Activated CD8-positive, alpha-beta T cell treated with anti-CD3 and anti-CD28 coated beads for 36 hours (primary cell): ENCODE measurements around the gene KRTAP1-1. TPM values are rescaled to one million over a fixed set of nuclear protein-coding genes. Genes with fewer than 3 reads are reported as not detected.
"Not testable (repeated sequence)": the region's sequence is repeated elsewhere in the genome, so short reads cannot be mapped to it uniquely, and the experiment has no call there.

Experiments used
- ATAC-seq: fragments of 200-7000 bp; cut with Tn5 transposase; one replicate; pipeline ENCODE4 v1.10.0; 2021; ENCODE audit warnings: mild to moderate bottlenecking, moderate library complexity
- CTCF ChIA-PET: fragments of 350-600 bp; sonication (Branson Sonifier 250); formaldehyde crosslinking; loops from one replicate; lab custom pipeline; 2021; ENCODE audit warnings: antibody characterized with exemption; lab: Charles Lee
- POLR2A ChIA-PET: fragments of 350-600 bp; sonication (Branson Sonifier 250); formaldehyde crosslinking; loops from one replicate; lab custom pipeline; 2021; ENCODE audit warnings: antibody characterized with exemption; lab: Charles Lee
- DNase-seq: peaks from one replicate; pipeline ENCODE4 v3.0.0-alpha.2; 2020
- H3K27ac Mint-ChIP-seq: one replicate; pipeline ENCODE4 v1.8.0; 2021; ENCODE audit warnings: mild to moderate bottlenecking, mixed read lengths
- H3K27me3 Mint-ChIP-seq: one replicate; pipeline ENCODE4 v1.8.0; 2021; ENCODE audit warnings: mixed read lengths
- H3K36me3 Mint-ChIP-seq: one replicate; pipeline ENCODE4 v1.8.0; 2021; ENCODE audit warnings: low read depth, mixed read lengths
- H3K4me1 Mint-ChIP-seq: one replicate; pipeline ENCODE4 v1.8.0; 2021; ENCODE audit warnings: low read depth, mixed read lengths
- H3K4me3 Mint-ChIP-seq: one replicate; pipeline ENCODE4 v1.8.0; 2021; ENCODE audit warnings: mild to moderate bottlenecking, moderate library complexity, mixed read lengths
- H3K9me3 Mint-ChIP-seq: one replicate; pipeline ENCODE4 v1.8.0; 2021; ENCODE audit warnings: mixed read lengths
- intact Hi-C: fragments of 100-400 bp; cut with micrococcal nuclease; formaldehyde crosslinking; loops from one replicate; pipeline ENCODE4 v1.10.0; 2022
- total RNA-seq, 2 experiments: library from RNA; stranded (reverse); gene quantifications; one replicate each; pipeline ENCODE4 v1.2.3, GENCODE V29; 2021
- TF ChIP-seq, protein P1 (sequence below): fragments of 200-600 bp; IDR thresholded peaks from one replicate; pipeline ENCODE4 v1.8.0; 2022; ENCODE audit warnings: antibody characterized with exemption, mild to moderate bottlenecking

Gene KRTAP1-1, protein sequence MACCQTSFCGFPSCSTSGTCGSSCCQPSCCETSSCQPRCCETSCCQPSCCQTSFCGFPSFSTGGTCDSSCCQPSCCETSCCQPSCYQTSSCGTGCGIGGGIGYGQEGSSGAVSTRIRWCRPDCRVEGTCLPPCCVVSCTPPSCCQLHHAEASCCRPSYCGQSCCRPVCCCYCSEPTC
- total RNA-seq, result not detected

DNA sequence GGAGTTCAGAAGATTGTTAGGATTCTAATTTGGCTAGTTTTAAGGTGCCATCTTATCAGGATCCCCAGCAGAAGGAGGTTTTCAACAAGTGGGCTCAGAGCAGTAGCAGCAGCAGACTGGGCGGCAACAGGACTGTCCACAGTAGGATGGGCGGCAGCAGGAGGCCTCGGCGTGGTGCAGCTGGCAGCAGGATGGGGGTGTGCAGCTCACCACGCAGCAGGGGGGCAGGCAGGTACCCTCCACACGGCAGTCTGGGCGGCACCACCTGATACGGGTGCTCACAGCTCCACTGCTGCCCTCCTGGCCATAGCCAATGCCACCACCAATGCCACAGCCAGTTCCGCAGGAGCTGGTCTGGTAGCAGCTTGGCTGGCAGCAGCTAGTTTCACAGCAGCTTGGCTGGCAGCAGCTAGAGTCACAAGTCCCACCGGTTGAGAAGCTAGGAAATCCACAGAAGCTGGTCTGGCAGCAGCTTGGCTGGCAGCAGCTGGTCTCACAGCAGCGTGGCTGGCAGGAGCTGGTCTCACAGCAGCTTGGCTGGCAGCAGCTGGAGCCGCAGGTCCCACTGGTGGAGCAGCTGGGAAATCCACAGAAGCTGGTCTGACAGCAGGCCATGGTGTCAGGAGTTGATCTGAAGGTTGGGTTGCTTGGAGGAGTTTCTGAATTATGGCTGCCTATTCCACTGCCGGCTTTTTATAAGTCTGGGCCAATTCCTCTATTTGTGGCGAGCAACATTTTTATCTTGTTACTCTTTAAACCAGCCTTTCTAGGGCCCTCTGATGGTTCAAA is at the start of gene KRTAP1-1:
Gene KRTAP1-1 (minus strand): TSS at position 668 of the 789 bp plus-strand sequence. CDS start 53 bp downstream, at position 615.
- H3K27me3 Mint-ChIP-seq, DNase-seq, H3K4me1 Mint-ChIP-seq, H3K36me3 Mint-ChIP-seq, H3K4me3 Mint-ChIP-seq, intact Hi-C loops, POLR2A ChIA-PET, H3K27ac Mint-ChIP-seq, ATAC-seq, H3K9me3 Mint-ChIP-seq, CTCF ChIA-PET: not testable (repeated sequence)

DNA sequence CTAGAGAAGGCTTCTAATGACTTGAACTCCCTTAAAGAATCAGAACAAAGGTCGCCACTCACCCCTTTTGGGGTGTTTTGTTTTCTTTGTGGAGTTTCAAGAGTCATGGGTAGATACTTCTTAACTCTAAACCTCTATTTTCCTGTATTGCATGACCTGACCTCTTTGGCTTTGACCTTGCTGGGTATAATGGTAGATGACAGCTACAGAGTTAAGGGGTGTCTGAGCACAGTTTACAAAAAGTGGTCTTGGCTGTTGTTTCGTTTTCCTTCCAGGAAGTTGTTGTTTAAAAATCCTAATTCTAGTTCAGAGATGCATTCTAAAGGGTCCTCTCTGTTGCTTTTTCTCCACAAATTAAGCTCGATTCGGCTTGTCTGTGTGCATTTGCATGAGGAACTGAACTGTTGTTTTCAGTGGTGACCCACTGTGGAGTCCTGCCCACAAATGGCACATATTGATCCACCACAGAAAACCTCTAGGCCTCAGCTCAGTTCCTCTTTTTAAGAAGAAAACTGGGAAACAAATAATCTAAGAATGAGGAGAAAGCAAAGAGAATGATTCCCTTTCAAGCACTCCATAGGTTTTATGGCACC is 47.6 kb upstream of the KRTAP1-1 start:
- CTCF ChIA-PET, result not testable (repeated sequence)

DNA sequence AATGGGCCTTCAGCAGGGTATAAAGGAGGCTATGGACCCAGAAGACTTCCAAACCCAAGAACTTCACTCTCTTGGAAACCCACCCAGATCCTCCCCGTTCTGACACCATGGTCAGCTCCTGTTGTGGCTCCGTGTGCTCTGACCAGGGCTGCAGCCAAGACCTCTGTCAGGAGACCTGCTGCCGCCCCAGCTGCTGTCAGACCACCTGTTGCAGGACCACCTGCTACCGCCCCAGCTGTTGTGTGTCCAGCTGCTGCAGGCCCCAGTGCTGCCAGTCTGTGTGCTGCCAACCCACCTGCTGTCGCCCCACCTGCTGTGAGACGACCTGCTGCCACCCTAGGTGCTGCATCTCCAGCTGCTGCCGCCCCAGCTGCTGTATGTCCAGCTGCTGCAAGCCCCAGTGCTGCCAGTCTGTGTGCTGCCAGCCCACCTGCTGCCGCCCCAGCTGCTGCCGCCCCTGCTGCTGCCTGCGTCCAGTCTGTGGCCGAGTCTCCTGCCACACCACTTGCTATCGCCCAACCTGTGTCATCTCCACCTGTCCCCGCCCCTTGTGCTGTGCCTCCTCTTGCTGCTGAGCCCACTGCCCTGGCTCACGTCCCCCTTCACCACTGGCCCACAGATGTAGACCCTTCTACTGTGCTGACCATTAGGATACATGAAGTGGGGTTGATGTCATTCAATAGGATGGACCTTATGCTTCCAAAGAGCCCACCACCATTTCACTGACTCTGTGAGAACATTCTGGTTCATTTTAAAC is 43.0 kb upstream of the KRTAP1-1 start, which contains the start of gene KRTAP4-7:
Gene KRTAP4-7 (plus strand): TSS at position 51 of the 757 bp plus-strand sequence. CDS start 57 bp downstream, at position 108.
- H3K4me1 Mint-ChIP-seq, CTCF ChIA-PET, H3K27ac Mint-ChIP-seq, H3K27me3 Mint-ChIP-seq, POLR2A ChIA-PET, H3K9me3 Mint-ChIP-seq, H3K36me3 Mint-ChIP-seq, DNase-seq, H3K4me3 Mint-ChIP-seq, ATAC-seq, intact Hi-C loops: not testable (repeated sequence)

More for the DNA sequence above, 47.6 kb upstream of the KRTAP1-1 start:
- H3K4me1 Mint-ChIP-seq, ATAC-seq, H3K27me3 Mint-ChIP-seq, H3K4me3 Mint-ChIP-seq, DNase-seq, H3K27ac Mint-ChIP-seq, POLR2A ChIA-PET, H3K36me3 Mint-ChIP-seq, intact Hi-C loops, H3K9me3 Mint-ChIP-seq: not testable (repeated sequence)

DNA sequence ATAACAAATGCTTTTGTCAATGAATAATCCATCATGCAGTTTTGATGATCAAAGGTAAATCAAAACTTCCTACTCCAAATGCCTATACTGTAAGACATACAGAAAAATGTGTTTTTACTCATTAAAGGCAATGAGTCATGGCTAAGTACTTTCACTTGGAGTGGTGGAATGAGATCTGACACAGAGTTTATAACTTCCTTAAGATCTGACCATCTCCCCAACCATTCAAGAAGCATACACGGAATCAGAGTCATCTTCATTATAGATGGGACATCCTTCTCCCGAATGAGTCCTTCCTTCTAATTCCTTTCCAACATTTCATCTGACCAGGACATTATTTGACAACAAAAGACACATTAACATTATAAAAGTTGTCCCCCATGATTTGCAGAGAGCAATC is 42.2 kb upstream of the KRTAP1-1 start:
- CTCF ChIA-PET, H3K36me3 Mint-ChIP-seq, POLR2A ChIA-PET, H3K9me3 Mint-ChIP-seq, H3K27ac Mint-ChIP-seq, ATAC-seq, H3K27me3 Mint-ChIP-seq, DNase-seq, H3K4me3 Mint-ChIP-seq, H3K4me1 Mint-ChIP-seq, intact Hi-C loops: not testable (repeated sequence)

DNA sequence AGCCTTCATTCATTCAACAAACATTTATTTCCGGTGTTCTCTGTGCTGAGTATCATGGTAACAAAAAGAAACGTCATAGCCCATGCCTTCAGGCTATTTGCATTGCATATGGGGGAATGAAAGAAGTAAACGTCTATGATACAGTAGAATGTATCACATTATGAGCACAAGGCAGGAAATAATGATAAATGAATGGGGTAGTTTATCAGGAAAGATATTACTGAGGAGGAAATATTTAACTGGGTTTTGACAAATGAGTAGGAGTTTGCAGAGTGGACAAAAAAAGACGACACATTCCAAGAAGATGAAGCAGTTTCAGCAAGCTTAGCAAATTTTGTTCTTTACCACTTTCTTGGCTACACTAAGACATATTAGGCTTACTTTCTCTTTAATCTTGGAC is 41.4 kb upstream of the KRTAP1-1 start:
- TF ChIP-seq, protein P1, sequence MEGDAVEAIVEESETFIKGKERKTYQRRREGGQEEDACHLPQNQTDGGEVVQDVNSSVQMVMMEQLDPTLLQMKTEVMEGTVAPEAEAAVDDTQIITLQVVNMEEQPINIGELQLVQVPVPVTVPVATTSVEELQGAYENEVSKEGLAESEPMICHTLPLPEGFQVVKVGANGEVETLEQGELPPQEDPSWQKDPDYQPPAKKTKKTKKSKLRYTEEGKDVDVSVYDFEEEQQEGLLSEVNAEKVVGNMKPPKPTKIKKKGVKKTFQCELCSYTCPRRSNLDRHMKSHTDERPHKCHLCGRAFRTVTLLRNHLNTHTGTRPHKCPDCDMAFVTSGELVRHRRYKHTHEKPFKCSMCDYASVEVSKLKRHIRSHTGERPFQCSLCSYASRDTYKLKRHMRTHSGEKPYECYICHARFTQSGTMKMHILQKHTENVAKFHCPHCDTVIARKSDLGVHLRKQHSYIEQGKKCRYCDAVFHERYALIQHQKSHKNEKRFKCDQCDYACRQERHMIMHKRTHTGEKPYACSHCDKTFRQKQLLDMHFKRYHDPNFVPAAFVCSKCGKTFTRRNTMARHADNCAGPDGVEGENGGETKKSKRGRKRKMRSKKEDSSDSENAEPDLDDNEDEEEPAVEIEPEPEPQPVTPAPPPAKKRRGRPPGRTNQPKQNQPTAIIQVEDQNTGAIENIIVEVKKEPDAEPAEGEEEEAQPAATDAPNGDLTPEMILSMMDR, result no peak
- peaks cover 6% of the 10 kb centered on the region for H3K27me3 Mint-ChIP-seq
- H3K27ac Mint-ChIP-seq, result no peak overlapping the region
- no peak overlapping the region for H3K4me3 Mint-ChIP-seq
- intact Hi-C loops, result no loop called here
- ATAC-seq, result no peak
- no peaks in the 10 kb centered on the region for H3K4me1 Mint-ChIP-seq
- no peaks in the 10 kb centered on the region for H3K9me3 Mint-ChIP-seq
- POLR2A ChIA-PET, result no interaction called here
- CTCF ChIA-PET, result no interaction called here
- H3K36me3 Mint-ChIP-seq, result no peaks in the 10 kb centered on the region
- DNase-seq, result no peak

DNA sequence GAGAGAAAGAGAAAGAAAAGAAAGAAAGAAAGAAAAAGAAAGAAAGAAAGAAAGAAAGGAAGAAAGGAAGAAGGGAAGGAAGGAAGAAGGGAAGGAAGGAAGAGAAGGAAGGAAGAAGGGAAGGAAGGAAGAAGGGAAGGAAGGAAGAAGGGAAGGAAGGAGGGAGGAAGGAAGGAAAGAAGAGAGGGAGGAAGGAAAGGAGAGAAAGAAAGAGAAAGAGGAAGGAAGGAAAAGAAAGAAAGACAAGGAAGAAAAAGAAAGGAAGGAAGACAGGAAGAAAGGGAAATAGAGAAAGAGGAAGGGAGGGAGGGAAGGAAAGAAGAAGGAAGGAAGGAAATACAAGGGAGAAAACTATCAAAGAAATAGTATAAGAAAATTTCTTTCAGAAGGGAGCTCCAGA is 35.5 kb upstream of the KRTAP1-1 start:
- POLR2A ChIA-PET, result no interaction called here
- no peak overlapping the region for H3K27ac Mint-ChIP-seq
- no peaks in the 10 kb centered on the region for H3K36me3 Mint-ChIP-seq
- DNase-seq, result no peak
- no peaks in the 10 kb centered on the region for H3K9me3 Mint-ChIP-seq
- no peaks in the 10 kb centered on the region for H3K4me1 Mint-ChIP-seq
- H3K27me3 Mint-ChIP-seq, result peaks cover 9% of the 10 kb centered on the region
- CTCF ChIA-PET, result no interaction called here
- intact Hi-C loops, result no loop called here
- no peak for ATAC-seq
- TF ChIP-seq, protein P1, result no peak
- H3K4me3 Mint-ChIP-seq, result no peak overlapping the region
